Stomach (tissue), 9 donors: ENCODE data around the gene KCNK1. TPM values are rescaled to one million over a fixed set of nuclear protein-coding genes. Genes with fewer than 3 reads are reported as not detected.

ENCODE experiments used
- DNase-seq, 2 donors: peaks; one replicate each; pipeline versions ENCODE4 v3.0.0 to v3.0.0-alpha.2; 2013 to 2019
- H3K27ac ChIP-seq, 5 donors: fragments of 200-600 bp in 4 of 5; sonication (generic) in 4 of 5; one replicate each; pipeline ENCODE4 v1.5.1; 2013 to 2019; ENCODE audit warnings: mild to moderate bottlenecking in 1 of 5, moderate library complexity in 1 of 5
- H3K27me3 ChIP-seq, 3 donors: fragments of 200-600 bp; sonication (generic); one replicate each; pipeline ENCODE4 v1.5.1; 2017 to 2019; ENCODE audit warnings: mixed run types in 1 of 3
- H3K36me3 ChIP-seq, 4 donors: fragments of 200-600 bp; sonication (generic); 1 replicate in 3 of 4; 2 replicates in 1 of 4; pipeline ENCODE4 v1.5.1; 2016 to 2019
- H3K4me1 ChIP-seq, 4 donors: fragments of 200-600 bp; sonication (generic); one replicate each; pipeline ENCODE4 v1.5.1; 2016 to 2019
- H3K4me3 ChIP-seq, 4 donors: fragments of 200-600 bp; sonication (generic) in 3 of 4; one replicate each; pipeline ENCODE4 v1.5.1; 2016 to 2019; ENCODE audit warnings: mild to moderate bottlenecking in 1 of 4
- H3K9me3 ChIP-seq, 4 donors: fragments of 200-600 bp; sonication (generic); one replicate each; pipeline ENCODE4 v1.5.1; 2016 to 2019
- EP300 ChIP-seq: sonication (generic); formaldehyde crosslinking; IDR thresholded peaks from one replicate; pipeline ENCODE4 v1.6.1; 2017; ENCODE audit warnings: antibody characterized with exemption
- POLR2A ChIP-seq, 4 donors: fragments of 450-650 bp; IDR thresholded peaks; one replicate each; pipeline ENCODE4 v1.6.1; 2016; ENCODE audit warnings: antibody characterized with exemption in 4 of 4, control low read depth in 2 of 4, mild to moderate bottlenecking in 1 of 4, moderate library complexity in 1 of 4
- POLR2AphosphoS5 ChIP-seq, 3 donors: sonication (generic); formaldehyde crosslinking; IDR thresholded peaks; one replicate each; pipeline ENCODE4 v1.6.1; 2016; ENCODE audit warnings: antibody characterized with exemption in 3 of 3
- WGBS, 5 donors: extraction: QIAGEN DNeasy Blood & Tissue Kit in 3 of 5; methylation state at CpG; one replicate each; pipeline versions ENCODE4 v1.1.5 to v1.1.7; 2013 to 2018; 5-methylcytosine and 5-hydroxymethylcytosine counted together
- intact Hi-C: fragments of 100-400 bp; cut with DNase I; formaldehyde crosslinking; loops from one replicate; pipeline ENCODE4 v1.15.1; 2023; ENCODE audit warnings: low total_unique reads
- polyA plus RNA-seq, 3 donors: library from polyadenylated mRNA; stranded (reverse); fragments of 200-250 nt; gene quantifications; one replicate each; pipeline ENCODE4 v1.2.3, GENCODE V29; 2013
- total RNA-seq, 5 donors: library from RNA; depleted of rRNA; stranded (reverse); fragments of >200 nt; gene quantifications; one replicate each; pipeline versions ENCODE4 v1.1.0 to v1.2.3, GENCODE V29; 2014 to 2016
- TF ChIP-seq, protein P1 (sequence below), 7 experiments: fragments of 450-650 bp in 4 of 7; fragments of 200-600 bp in 3 of 7; sonication (generic) in 3 of 7; IDR thresholded peaks; one replicate each; pipeline ENCODE4 v1.5.1; 2016 to 2019; ENCODE audit warnings: antibody characterized with exemption in 7 of 7, control low read depth in 2 of 7, mild to moderate bottlenecking in 1 of 7
- donor health status: healthy with polysubstance abuse.
- donor health status: Bipolar disorder and iron deficiency.
- donor health status: healthy.

The KCNK1 gene
- total and polyA plus RNA-seq, 8 donors: 4.1 to 52.5 (median 9.5) TPM

DNA sequence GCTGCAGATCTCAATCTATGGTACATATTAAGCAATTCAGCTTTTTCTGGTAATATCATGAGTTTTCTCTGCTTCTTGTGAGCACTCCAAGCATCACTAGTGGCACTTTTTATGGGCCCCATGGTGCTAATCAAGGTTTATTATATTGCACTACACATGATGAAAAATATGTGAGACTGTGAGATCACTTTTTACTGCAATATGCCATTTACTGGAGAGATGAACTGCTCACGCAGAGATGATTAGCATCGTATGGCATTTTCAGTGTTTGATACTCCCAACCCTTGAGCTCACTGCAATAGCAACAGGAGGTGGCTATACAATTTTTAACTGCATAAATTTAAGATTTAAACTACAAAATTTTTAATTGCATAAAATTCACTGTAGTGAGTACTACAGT lies 8.7 kb upstream of the KCNK1 start:
- no peaks in the 10 kb centered on the region for H3K4me1 ChIP-seq
- no peak overlapping the region for H3K4me3 ChIP-seq
- H3K27ac ChIP-seq: no peak overlapping the region
- H3K36me3 ChIP-seq: no peaks in the 10 kb centered on the region
- no peaks in the 10 kb centered on the region for H3K27me3 ChIP-seq
- TF ChIP-seq POLR2AphosphoS5 (IDR thresholded peaks at IDR 0.05): no peak
- TF ChIP-seq, protein P1, sequence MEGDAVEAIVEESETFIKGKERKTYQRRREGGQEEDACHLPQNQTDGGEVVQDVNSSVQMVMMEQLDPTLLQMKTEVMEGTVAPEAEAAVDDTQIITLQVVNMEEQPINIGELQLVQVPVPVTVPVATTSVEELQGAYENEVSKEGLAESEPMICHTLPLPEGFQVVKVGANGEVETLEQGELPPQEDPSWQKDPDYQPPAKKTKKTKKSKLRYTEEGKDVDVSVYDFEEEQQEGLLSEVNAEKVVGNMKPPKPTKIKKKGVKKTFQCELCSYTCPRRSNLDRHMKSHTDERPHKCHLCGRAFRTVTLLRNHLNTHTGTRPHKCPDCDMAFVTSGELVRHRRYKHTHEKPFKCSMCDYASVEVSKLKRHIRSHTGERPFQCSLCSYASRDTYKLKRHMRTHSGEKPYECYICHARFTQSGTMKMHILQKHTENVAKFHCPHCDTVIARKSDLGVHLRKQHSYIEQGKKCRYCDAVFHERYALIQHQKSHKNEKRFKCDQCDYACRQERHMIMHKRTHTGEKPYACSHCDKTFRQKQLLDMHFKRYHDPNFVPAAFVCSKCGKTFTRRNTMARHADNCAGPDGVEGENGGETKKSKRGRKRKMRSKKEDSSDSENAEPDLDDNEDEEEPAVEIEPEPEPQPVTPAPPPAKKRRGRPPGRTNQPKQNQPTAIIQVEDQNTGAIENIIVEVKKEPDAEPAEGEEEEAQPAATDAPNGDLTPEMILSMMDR (IDR thresholded peaks at IDR 0.05): no peak
- no peak for TF ChIP-seq POLR2A (IDR thresholded peaks at IDR 0.05)
- no peak for TF ChIP-seq EP300
- WGBS, 5 donors: 70 to 95% (median 86%) methylated on average over 2 of the region's 2 CpGs
- intact Hi-C loops: no loop called here
- peaks cover 0 to 15% (median 11%) of the 10 kb centered on the region in 4 donors for H3K9me3 ChIP-seq
- DNase-seq: no peak

DNA sequence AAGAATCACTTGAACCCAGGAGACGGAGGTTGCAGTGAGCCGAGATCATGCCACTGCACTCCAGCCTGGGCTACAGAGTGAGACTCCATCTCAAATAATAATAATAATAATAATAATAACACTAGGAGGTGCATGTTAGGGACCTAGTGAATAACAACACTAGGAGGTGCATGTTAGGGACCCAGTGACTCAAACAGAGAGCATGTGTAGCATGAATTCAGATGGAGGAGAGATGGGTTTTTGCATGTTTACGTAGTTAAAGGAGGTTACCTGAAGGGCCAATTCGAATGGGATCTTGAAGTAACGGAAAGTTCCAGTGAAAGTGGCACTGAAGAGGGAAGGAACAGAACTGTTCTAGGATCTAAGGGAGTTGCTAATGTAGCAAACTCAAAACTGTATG lies 7.1 kb upstream of the KCNK1 start:
- no peaks in the 10 kb centered on the region for H3K36me3 ChIP-seq
- H3K9me3 ChIP-seq: peaks cover 0 to 15% (median 11%) of the 10 kb centered on the region in 4 donors
- H3K27me3 ChIP-seq: peaks cover 0 to 8% (median 0%) of the 10 kb centered on the region in 3 donors
- whole genome bisulfite sequencing, 5 donors: 82 to 88% (median 86%) methylated on average over 5 of the region's 5 CpGs
- intact Hi-C loops: no loop called here
- H3K27ac ChIP-seq: no peak overlapping the region
- no peak for DNase-seq
- H3K4me1 ChIP-seq: no peaks in the 10 kb centered on the region
- H3K4me3 ChIP-seq: no peak overlapping the region
- TF ChIP-seq, protein P1 (IDR thresholded peaks at IDR 0.05): no peak
- TF ChIP-seq POLR2AphosphoS5 (IDR thresholded peaks at IDR 0.05) (no peak), EP300 (no peak), POLR2A (IDR thresholded peaks at IDR 0.05) (no peak)

DNA sequence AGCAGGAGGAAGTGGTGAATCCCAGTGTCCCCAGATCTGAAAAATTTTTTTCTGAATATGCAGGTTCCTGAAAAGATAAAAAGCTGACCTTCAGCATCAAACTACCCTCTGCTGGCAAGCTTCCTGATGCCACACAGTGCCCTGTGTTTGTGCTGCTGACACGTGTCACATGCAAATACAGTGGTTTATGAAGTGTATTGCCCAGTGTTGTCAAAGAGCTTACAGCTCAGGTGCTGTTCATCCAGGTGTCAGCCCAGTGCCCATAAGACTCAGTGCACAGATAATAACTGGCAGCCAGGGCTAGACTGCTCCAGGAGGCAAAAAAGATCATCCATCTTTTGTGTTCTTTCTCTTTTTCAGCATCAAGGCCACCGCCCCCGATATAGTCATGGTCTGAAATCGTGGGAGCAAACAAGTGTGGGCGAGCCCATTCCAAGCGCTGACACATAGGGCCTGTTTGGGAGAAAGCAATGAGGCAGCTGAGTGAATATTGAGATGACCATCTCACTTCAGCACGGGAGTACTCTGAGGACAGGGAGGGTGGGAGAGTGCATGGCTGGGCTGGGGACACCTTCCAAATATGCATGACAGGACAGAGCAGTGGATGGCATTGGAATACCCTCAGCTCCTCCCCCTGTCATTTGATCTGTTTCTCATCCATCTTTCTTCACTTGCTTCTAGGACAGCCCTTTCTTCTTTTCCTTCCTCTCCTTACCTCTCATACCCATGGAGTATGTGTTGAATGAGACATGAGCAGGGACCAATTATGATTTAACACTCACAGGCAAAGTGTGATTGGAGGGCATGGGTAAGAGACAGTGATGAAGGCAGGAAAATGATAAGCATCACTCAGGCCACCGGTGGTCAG lies 6.4 kb upstream of the KCNK1 start:
- 53 to 66% (median 59%) methylated on average over 8 of the region's 8 CpGs for WGBS, 5 donors
- no peaks in the 10 kb centered on the region for H3K4me1 ChIP-seq
- peaks cover 0 to 15% (median 11%) of the 10 kb centered on the region in 4 donors for H3K9me3 ChIP-seq
- peak; percentile 20 to 35 for DNase-seq
- intact Hi-C loops: no loop called here
- H3K36me3 ChIP-seq: no peaks in the 10 kb centered on the region
- no peak overlapping the region for H3K27ac ChIP-seq
- H3K27me3 ChIP-seq: peaks cover 0 to 12% (median 0%) of the 10 kb centered on the region in 3 donors
- TF ChIP-seq EP300 (no peak), POLR2AphosphoS5 (IDR thresholded peaks at IDR 0.05) (no peak)
- TF ChIP-seq, protein P1 (IDR thresholded peaks at IDR 0.05): no peak
- no peak overlapping the region for H3K4me3 ChIP-seq

DNA sequence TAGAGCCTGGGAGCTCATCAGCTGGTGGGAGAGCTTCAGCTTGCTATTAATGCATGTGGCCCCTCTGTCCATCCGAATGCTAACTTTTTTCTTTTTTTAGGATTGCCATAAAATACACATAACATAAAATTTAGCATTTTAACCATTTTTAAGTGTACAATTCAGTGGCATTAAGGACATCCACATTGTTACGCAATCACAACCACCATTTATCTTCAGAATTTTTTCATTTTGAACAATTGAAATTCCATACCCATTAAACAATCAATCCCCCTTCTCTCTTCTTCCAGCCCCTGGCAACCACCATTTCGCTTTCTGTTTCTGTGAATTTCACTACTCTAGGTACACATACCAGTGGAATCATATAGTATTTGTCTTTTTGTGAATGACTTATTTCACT lies 4.9 kb upstream of the KCNK1 start:
- H3K27me3 ChIP-seq: peaks cover 0 to 24% (median 0%) of the 10 kb centered on the region in 3 donors
- H3K36me3 ChIP-seq: no peaks in the 10 kb centered on the region
- intact Hi-C loops: no loop called here
- no peak overlapping the region for H3K27ac ChIP-seq
- TF ChIP-seq, protein P1 (IDR thresholded peaks at IDR 0.05): no peak
- no peak for TF ChIP-seq EP300
- no peak for TF ChIP-seq POLR2AphosphoS5 (IDR thresholded peaks at IDR 0.05)
- no peak for TF ChIP-seq POLR2A (IDR thresholded peaks at IDR 0.05)
- H3K4me1 ChIP-seq: peaks cover 0 to 8% (median 3%) of the 10 kb centered on the region in 4 donors
- no peak overlapping the region for H3K4me3 ChIP-seq
- WGBS, 5 donors: 89 to 95% (median 92%) methylated on average over 3 of the region's 3 CpGs
- no peak for DNase-seq
- peaks cover 0 to 10% (median 7%) of the 10 kb centered on the region in 4 donors for H3K9me3 ChIP-seq
